Measurements from ENCODE around the gene KMT2D.
A peak's percentile ranks its signal among the peaks of the same experiment; 100 is the strongest.

Gene KMT2D

DNA sequence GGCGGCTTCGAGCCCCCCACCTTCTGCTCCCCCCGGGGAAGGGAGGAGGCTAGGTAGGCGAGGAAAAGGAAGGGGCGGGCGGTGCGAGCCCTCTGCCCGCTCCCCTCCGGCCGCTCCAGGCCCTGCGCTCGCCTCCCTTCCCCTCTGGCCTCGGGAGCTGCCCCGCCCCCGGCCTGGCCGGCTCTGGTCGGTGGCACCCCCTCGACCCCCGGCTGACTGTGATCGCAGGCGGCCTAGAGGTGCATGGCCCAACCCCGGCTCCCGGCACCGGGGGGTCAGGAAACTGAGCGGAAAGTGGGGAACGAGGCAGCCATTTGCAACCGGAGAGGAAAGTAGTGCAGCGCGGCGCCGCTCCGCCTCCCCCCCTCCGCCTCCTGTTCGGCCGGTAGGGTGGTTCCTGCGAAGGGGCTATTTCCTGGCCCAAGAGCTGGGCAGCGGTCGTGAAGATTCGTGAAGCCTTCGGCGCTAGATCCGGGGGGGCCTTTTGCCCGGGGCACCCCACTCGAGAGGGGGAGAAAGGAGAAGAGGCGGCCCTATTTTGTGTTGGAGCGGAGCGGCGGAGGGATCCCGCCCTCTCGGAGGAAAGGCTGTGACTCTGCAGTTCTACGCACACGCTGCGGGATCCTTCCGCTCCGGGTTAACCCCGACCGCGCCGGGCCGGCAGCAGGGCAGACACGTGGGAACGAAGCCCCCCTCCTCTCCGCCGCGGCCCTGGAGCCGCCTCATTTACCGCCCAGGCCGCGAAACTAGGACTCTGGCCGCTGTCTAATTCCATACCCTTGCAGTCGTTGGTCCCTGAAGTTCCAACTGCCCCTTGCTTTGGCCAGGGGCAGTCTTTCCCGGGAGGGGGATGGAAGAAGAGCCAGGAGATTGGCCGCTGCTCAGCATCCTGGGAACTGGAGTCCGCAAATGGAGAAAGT is at the start of gene KMT2D:
KMT2D (minus strand) TSS at position 558 of the 920 bp plus-strand sequence. CDS start 5,470 bp downstream, outside the sequence.
- peak; percentile 93 for DNase-seq

- DNase-seq: peak; percentile 16
These were observed 49.3 kb upstream of the KMT2D start for GRCh38 chr12:49109641-49110463.

DNA sequence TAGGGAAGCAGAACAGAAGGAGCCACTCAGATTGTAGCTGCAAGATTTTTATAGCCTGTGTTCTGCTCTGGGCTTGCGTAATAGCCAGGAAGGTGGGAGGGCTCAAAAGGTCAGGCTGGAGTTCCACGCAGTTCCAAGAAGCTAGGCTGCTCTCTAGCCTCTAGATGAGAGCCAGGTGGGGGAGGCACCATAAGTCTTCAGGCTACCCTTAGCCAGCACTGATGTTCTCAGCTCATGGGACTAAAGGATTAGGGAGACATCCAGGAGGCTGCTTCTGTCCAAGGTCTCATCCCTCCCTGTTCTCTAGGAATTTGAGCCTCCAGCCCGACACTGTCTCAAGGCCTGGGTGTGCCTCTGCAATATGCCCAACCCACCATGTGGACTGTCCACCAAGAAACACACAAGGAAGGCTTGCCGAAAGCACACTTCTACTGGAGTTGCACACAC is 48.4 kb upstream of the KMT2D start:
- no peak for DNase-seq

DNA sequence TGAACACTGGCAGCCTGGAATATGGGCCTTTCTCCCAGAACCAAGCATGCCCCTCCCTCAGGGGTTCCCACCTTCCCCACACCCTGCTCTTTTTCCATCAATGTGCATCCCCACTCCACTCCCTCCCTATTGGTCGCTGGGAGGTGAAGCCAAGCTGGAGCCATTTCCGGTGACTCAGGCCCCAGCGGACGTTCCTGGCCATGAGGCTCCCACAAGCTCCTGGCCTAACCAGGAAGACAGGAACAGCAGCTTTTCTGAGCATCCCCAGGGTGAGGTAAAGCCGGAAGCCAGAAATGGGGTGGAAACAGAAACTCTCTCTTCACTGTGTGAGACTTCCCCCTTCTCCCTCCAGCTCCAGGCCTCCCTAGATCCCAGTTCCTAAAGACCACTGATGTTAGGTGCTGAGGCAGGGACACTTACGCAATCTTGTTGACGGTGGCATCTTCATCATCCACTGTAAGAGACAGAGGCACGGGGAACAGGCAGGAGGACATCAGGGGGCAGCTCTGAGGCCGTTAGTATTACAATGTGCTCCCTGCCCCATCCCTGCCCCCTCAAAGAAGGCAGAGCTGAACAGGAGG is 45.0 kb upstream of the KMT2D start:
- DNase-seq: no peak

- DNase-seq: no peak
These were observed 44.2 kb upstream of the KMT2D start for GRCh38 chr12:49104822-49105221.

GRCh38 chr12:49100380-49100779 is 39.8 kb upstream of the KMT2D start:
- no peak for DNase-seq

GRCh38 chr12:49098703-49099102 is 38.1 kb upstream of the KMT2D start:
- no peak for DNase-seq

- peak; percentile 70 for DNase-seq
These were observed 37.4 kb upstream of the KMT2D start for GRCh38 chr12:49098035-49098451.

GRCh38 chr12:49097381-49097780 is 36.8 kb upstream of the KMT2D start:
- DNase-seq: no peak

DNA sequence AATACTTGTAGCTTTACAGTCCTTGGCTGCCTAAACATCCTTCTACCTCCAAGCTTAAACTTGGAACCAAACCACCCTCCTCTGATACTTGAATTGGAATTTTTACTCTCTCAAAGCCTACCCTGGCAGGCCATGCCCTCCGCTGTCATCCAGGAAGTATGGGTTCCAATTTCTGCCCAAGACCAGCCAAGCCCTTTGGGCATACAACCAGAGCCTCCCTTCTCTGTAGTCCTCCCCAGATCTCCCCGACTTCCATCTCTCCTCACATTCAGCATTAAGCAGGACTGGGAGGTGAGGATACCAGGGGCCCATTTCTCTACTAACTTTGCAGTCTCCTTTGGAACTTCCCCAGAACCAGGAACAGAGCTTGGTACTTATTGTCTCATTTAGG is 34.4 kb upstream of the KMT2D start:
- DNase-seq: no peak

GRCh38 chr12:49094160-49094974 is 33.8 kb upstream of the KMT2D start, which contains the start of gene DHH:
Gene DHH (minus strand): TSS chr12:49094801. CDS start chr12:49094512, 289 bp downstream.
- no peak for DNase-seq

- no peak for DNase-seq
These were observed 33.2 kb upstream of the KMT2D start for GRCh38 chr12:49093792-49094159.

- no peak for DNase-seq
These were observed 32.3 kb upstream of the KMT2D start for GRCh38 chr12:49092816-49093406.

DNA sequence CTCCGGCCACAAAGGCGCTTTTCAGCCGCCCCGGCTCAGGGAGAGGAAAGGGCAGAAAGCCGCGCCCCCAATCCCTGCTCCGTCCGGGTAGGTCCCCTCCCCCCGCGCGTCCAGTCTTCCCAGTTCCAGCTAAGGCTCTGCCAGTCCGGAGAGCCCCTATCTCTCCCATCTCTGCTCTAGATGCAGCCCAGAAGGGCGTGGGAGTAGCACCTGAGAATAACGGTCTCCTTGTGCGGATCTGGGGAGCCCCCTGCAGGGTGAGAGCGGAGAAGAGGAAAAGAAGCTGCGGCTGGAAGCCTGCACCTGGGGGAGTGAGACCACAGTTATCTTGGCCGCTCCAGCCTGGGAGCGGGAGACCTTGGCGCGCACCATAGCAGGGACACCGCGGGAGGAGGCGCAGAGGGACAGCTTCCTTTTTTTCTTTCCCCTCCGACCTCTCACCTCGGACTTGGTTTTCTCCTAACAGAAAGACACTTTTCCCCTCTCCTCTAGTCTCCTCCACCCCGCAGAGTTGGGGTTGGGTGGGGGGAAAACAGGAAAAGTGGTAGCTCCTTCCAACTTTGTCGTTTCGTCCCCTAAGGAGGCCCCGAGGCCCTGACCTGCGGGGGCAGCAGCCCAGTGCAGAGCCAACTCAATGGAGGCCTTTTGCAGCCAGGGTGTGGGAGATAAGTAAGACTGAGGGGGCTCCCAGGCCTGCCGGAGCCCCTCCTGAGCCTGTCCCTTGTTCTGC is 31.7 kb upstream of the KMT2D start:
- DNase-seq: peak; percentile 68

GRCh38 chr12:49091836-49092085 is 31.2 kb upstream of the KMT2D start:
- DNase-seq: no peak

DNA sequence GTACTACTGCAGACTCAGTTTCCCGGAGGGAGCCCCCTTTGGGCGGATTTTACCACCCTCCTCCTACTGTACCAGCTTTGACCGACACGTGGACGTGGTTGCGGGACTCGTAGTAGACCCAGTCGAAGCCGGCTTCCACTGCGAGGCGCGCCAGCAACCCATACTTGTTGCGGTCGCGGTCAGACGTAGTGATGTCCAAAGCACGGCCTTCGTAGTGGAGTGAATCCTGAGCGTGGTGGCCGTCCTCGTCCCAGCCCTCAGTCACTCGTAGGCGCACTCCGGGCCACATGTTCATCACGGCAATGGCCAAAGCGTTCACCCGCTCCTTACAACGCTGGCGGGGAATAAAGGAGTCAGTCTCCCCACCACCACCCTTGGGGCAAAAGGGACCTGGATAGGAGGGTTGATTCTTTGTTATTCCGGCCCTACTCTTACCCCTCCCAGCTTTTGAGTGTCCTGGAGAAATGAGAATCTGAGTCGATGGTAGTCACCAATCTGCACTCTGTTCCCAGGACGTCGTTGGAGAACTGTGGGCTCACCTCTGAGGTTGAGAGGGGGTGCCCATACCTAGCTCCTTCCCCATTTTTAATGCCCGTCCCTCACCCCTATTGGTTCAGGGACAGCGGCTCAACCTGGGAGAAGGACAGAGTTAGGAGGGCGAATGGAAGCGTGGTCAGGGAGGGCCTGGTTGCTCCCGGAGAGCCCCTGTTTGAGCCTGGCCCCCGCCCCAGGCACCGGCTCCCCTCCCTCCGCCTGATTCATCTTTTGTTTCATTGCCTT is 30.7 kb upstream of the KMT2D start:
- no peak for DNase-seq

DNA sequence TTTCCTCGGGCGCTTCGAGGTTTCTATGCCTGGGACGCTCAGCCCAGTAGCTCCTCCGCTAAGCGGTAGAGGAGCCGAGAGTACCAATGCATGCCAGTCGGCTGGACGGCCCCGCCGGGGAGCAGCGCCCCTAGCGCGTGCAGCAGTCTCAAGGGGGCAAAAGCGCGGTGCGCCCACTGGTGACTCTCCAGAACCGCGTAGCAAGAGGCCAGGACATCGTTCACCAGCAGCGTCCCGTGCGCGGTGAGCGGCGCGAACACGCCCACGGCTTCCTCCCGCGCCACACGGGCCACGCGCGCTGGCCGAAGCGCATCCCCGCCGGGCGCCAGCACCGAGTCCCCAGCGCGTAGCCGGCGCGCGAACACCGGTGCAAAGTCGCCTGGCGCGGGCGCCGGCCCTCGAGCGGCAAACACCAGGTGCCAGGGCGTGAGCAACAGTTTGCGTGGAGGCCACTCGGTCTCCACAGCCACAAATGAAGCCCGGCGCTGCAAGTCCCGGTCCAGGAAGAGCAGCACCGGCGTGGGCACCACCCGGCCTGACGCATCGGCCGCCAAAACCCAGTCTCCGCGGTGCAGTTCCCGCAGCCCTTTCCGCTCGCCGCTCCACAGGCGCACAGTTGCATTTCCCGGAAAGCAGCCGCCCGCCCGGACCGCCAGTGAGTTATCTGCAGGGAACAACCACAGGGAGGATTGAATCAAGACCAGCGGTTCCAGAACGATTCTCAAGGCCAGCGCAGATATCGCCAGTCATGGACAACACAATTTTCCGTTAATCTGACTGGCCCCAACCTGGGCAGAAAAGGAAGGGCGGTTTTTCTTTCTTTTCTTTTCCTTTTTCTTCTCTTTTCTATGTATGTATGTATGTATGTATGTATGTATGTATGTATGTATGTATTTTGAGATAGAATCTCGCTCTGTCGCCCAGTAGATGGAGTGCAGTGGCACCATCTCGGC is 29.5 kb upstream of the KMT2D start:
- DNase-seq: peak; percentile 60

GRCh38 chr12:49088932-49089330 is 28.3 kb upstream of the KMT2D start:
- no peak for DNase-seq

DNA sequence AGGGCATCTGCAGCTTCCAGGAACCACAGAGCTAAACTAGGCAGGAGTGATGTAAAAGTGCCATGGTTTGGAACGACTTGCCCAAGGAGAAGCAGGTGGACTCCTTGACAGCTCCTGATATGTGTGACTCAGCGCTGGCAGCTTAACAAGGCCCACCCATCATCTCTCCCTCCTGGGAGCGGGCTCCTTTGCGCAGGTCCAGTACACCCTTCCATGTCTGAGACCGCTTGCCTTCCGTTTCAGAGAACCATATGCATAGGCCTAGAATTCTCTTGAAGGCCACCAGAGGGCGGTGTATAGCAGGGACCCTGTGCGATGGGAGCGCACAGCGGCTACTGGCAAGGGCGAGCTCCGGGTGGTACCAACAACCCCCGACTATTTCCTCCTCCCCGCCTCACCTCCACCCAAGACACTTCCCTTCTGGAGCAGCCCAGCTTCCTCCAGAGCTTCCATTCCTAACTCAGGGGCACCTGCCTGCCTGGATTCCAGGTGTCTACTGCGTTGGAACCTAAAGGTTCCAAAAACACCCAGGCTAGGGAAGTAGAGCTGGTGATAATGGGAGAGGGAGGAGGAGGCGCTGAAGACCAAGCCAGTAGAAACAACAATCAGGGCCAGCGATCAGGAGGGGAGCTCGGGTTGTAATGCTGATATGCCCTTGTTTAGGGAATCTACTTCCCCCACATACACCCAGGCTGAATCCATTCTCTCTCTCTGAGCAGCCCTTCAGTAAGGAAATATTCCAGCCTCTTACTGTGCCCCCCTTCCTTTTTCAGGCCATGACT is 27.7 kb upstream of the KMT2D start:
- peak; percentile 88 for DNase-seq
